Astrocyte of the spinal cord (primary cell): ENCODE results near the gene DPYSL4.

Source experiments
- DNase-seq: peaks from one replicate; pipeline ENCODE4 v3.0.0; 2011; ENCODE audit warnings: low read depth, low spot score
- H3K4me3 ChIP-seq: 2 replicates; pipeline ENCODE4 v1.5.1; 2011; ENCODE audit warnings: low read depth, mild to moderate bottlenecking, low read length, moderate library complexity
- CTCF ChIP-seq: IDR thresholded peaks from 2 replicates; pipeline ENCODE4 v1.5.1; 2012; ENCODE audit warnings: low read depth, mild to moderate bottlenecking, low read length, inconsistent platforms
- in situ Hi-C: cut with HindIII; loops from 2 replicates; pipeline ENCODE4 v1.10.0; 2017; ENCODE audit warnings: low sequenced_read_pairs

Gene DPYSL4

GRCh38 chr10:132224343-132225072 lies 37.8 kb downstream of the DPYSL4 start:
- no peak for TF ChIP-seq CTCF
- in situ Hi-C loops, result no loop called here
- no peak for DNase-seq
- H3K4me3 ChIP-seq, result no peak overlapping the region

- TF ChIP-seq CTCF, result no peak
- in situ Hi-C loops, result no loop called here
- no peak overlapping the region for H3K4me3 ChIP-seq
- no peak for DNase-seq
These were observed 38.5 kb downstream of the DPYSL4 start for GRCh38 chr10:132225073-132225848.

GRCh38 chr10:132225849-132226205 lies 39.1 kb downstream of the DPYSL4 start:
- no peak overlapping the region for H3K4me3 ChIP-seq
- in situ Hi-C loops, result no loop called here
- no peak for DNase-seq
- TF ChIP-seq CTCF, result no peak

GRCh38 chr10:132226586-132227405 lies 40.0 kb downstream of the DPYSL4 start:
- no peak overlapping the region for H3K4me3 ChIP-seq
- in situ Hi-C loops, result no loop called here
- no peak for TF ChIP-seq CTCF
- no peak for DNase-seq

GRCh38 chr10:132227851-132228390 lies 41.2 kb downstream of the DPYSL4 start:
- H3K4me3 ChIP-seq, result no peak overlapping the region
- in situ Hi-C loops, result no loop called here
- no peak for TF ChIP-seq CTCF
- DNase-seq, result no peak

GRCh38 chr10:132228616-132229015 lies 41.9 kb downstream of the DPYSL4 start:
- TF ChIP-seq CTCF, result no peak
- no peak overlapping the region for H3K4me3 ChIP-seq
- in situ Hi-C loops, result no loop called here

More at GRCh38 chr10:132228616-132229015, 41.9 kb downstream of the DPYSL4 start:
- no peak for DNase-seq
